UCSD-AML1 (cell line): ENCODE data around the gene RAD51B.

ENCODE experiments used
- DNase-seq: peaks from one replicate; lab custom pipeline; 2025; ENCODE audit not compliant: unreplicated experiment; lab: John Stamatoyannopoulos, UW

RAD51B gene

GRCh38 chr14:68669111-68669511, 849.5 kb downstream of the RAD51B start:
- DNase-seq: no peak

- no peak for DNase-seq
Observed at GRCh38 chr14:68669603-68670358, 850.2 kb downstream of the RAD51B start.

GRCh38 chr14:68670359-68670715, 850.8 kb downstream of the RAD51B start:
- no peak for DNase-seq

- no peak for DNase-seq
Observed at GRCh38 chr14:68671909-68672308, 852.3 kb downstream of the RAD51B start.

- no peak for DNase-seq
Observed at GRCh38 chr14:68672609-68673285, 853.2 kb downstream of the RAD51B start.

- no peak for DNase-seq
Observed at GRCh38 chr14:68673464-68673863, 853.9 kb downstream of the RAD51B start.

- DNase-seq: no peak
Observed at GRCh38 chr14:68674538-68675232, 855.1 kb downstream of the RAD51B start.

GRCh38 chr14:68675233-68675577, 855.6 kb downstream of the RAD51B start:
- no peak for DNase-seq

- no peak for DNase-seq
Observed at GRCh38 chr14:68676511-68676943, 856.9 kb downstream of the RAD51B start.

- DNase-seq: no peak
Observed at GRCh38 chr14:68677476-68677875, 857.9 kb downstream of the RAD51B start.

- DNase-seq: no peak
Observed at GRCh38 chr14:68677901-68678300, 858.3 kb downstream of the RAD51B start.

GRCh38 chr14:68678471-68678870, 858.9 kb downstream of the RAD51B start:
- no peak for DNase-seq

GRCh38 chr14:68679301-68679700, 859.7 kb downstream of the RAD51B start:
- DNase-seq: no peak

GRCh38 chr14:68679746-68680467, 860.3 kb downstream of the RAD51B start:
- no peak for DNase-seq

- DNase-seq: no peak
Observed at GRCh38 chr14:68680541-68681051, 861.0 kb downstream of the RAD51B start.

- DNase-seq: no peak
Observed at GRCh38 chr14:68681256-68682011, 861.9 kb downstream of the RAD51B start.

- peak; percentile 65 for DNase-seq
Observed at GRCh38 chr14:68682166-68683103, 862.9 kb downstream of the RAD51B start.

- no peak for DNase-seq
Observed at GRCh38 chr14:68683326-68683725, 863.7 kb downstream of the RAD51B start.
